Endodermal cell (in vitro differentiated cells): Measurements from ENCODE around the gene CDH8. TPM values are rescaled to one million over a fixed set of nuclear protein-coding genes. Genes with fewer than 3 reads are reported as not detected.

Source experiments
- DNase-seq: peaks from one replicate; pipeline ENCODE4 v3.0.0-alpha.2; 2017
- H3K27ac ChIP-seq: 2 replicates; pipeline ENCODE4 v1.5.1; 2013; ENCODE audit warnings: mild to moderate bottlenecking, low read depth, low read length, moderate library complexity
- H3K27me3 ChIP-seq: 2 replicates; pipeline ENCODE4 v1.6.1; 2013; ENCODE audit warnings: mild to moderate bottlenecking, low read length, moderate library complexity; ENCODE audit not compliant: insufficient read depth, control insufficient read depth, poor library complexity, severe bottlenecking
- H3K36me3 ChIP-seq: 2 replicates; pipeline ENCODE4 v1.7.0; 2013; ENCODE audit warnings: mild to moderate bottlenecking, low read length, moderate library complexity; ENCODE audit not compliant: control insufficient read depth, insufficient read depth
- H3K4me1 ChIP-seq: one replicate; pipeline ENCODE4 v1.7.0; 2013; ENCODE audit warnings: low read length; ENCODE audit not compliant: control insufficient read depth, insufficient read depth
- H3K4me3 ChIP-seq: 2 replicates; pipeline ENCODE4 v1.5.1; 2013; ENCODE audit warnings: mild to moderate bottlenecking, low read length, moderate library complexity
- H3K9ac ChIP-seq: 2 replicates; pipeline ENCODE4 v1.6.1; 2013; ENCODE audit warnings: mild to moderate bottlenecking, low read length, moderate library complexity; ENCODE audit not compliant: poor library complexity, severe bottlenecking; ENCODE audit errors: extremely low read depth
- H3K9me3 ChIP-seq: 2 replicates; pipeline ENCODE4 v1.6.1; 2013; ENCODE audit warnings: mild to moderate bottlenecking, low read length, moderate library complexity; ENCODE audit not compliant: control insufficient read depth
- H3K27ac Mint-ChIP-seq: 2 replicates; pipeline ENCODE4 v1.8.0; 2020; ENCODE audit warnings: mixed read lengths
- H3K27me3 Mint-ChIP-seq: 2 replicates; pipeline ENCODE4 v1.8.0; 2021; ENCODE audit warnings: mild to moderate bottlenecking, mixed read lengths; ENCODE audit not compliant: insufficient read depth
- H3K36me3 Mint-ChIP-seq: 2 replicates; pipeline ENCODE4 v1.8.0; 2020; ENCODE audit warnings: low read depth, mixed read lengths
- H3K4me1 Mint-ChIP-seq: 2 replicates; pipeline ENCODE4 v1.8.0; 2020; ENCODE audit warnings: mixed read lengths
- H3K4me3 Mint-ChIP-seq: 2 replicates; pipeline ENCODE4 v1.8.0; 2020; ENCODE audit warnings: mild to moderate bottlenecking, moderate library complexity, mixed read lengths
- H3K9me3 Mint-ChIP-seq: 2 replicates; pipeline ENCODE4 v1.8.0; 2020; ENCODE audit warnings: mild to moderate bottlenecking, mixed read lengths
- WGBS, 2 experiments: methylation state at CpG; one replicate each; pipeline versions ENCODE4 v1.1.5 to v1.1.7; 2013; ENCODE audit warnings: missing lambda C conversion rate in 2 of 2, mixed read lengths in 1 of 2; ENCODE audit not compliant: insufficient coverage in 1 of 2, insufficient read length in 1 of 2; 5-methylcytosine and 5-hydroxymethylcytosine counted together
- total RNA-seq, 2 donors: library from RNA; stranded (reverse); fragmentation: NEBNext Ultra II Directional in 1 of 2; extraction: Animal tissue kit (Norgen Biotek cat#: 25700) in 1 of 2; gene quantifications; 2 replicates in 1 of 2; 3 replicates in 1 of 2; pipeline ENCODE4 v1.2.1, GENCODE V29; 2021
- TF ChIP-seq, protein P1 (sequence below): fragments of 200-600 bp; sonication (generic); conservative IDR thresholded peaks from 2 replicates; pipeline ENCODE4 v1.5.0; 2021; ENCODE audit warnings: antibody characterized with exemption, mild to moderate bottlenecking

CDH8 gene
- total RNA-seq, 2 donors from 2014 or later: 13.9 to 27.2 TPM

DNA sequence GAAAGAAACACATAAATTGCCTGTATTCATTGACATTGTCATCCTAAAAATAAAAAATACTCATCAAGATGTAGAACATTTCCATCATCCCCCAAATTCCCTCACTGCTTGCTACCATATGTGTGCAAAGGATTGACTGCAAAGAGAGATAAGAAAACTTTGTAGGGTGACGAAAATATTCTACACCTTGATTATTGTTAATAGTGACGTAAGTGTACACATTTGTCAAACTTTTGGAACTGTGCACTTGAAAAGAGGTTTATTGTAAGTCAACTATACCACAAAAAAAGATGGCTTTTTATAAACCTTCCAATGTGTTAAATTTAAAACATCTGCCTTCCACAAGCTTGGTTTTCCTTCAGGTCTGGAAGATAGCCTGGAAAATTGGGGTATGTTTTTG lies 359.5 kb downstream of the CDH8 start:
- TF ChIP-seq, protein P1, sequence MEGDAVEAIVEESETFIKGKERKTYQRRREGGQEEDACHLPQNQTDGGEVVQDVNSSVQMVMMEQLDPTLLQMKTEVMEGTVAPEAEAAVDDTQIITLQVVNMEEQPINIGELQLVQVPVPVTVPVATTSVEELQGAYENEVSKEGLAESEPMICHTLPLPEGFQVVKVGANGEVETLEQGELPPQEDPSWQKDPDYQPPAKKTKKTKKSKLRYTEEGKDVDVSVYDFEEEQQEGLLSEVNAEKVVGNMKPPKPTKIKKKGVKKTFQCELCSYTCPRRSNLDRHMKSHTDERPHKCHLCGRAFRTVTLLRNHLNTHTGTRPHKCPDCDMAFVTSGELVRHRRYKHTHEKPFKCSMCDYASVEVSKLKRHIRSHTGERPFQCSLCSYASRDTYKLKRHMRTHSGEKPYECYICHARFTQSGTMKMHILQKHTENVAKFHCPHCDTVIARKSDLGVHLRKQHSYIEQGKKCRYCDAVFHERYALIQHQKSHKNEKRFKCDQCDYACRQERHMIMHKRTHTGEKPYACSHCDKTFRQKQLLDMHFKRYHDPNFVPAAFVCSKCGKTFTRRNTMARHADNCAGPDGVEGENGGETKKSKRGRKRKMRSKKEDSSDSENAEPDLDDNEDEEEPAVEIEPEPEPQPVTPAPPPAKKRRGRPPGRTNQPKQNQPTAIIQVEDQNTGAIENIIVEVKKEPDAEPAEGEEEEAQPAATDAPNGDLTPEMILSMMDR: no peak
- no peak overlapping the region for H3K27ac ChIP-seq
- WGBS, 2 experiments: 93% methylated on average over 2 of the region's 2 CpGs; no CpG with 5 or more reads in 1 of the 2 experiments

DNA sequence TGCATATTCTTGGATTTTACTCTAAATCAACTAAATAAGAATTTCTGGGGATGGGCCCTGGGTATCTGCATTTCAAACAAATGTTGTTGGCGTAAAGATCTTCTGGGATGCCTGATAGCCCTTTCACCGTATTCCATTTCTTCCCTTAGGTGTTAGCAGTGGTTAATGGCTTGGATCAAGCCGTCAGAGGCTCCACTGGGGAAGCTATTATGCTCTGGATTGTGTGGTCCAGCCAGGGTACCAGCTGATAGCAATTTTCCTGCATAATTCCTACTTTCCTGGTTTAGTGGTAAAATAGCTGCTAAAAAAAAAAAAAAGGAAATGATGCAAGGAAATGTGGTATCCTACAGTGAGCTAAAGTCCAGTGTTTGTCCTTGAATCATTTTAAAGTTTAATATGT lies 365.1 kb downstream of the CDH8 start:
- Histone ChIP-seq H3K9me3 (no peaks in the 10 kb centered on the region), H3K36me3 (no peaks in the 10 kb centered on the region), H3K27ac (no peak overlapping the region), H3K4me1 (no peaks in the 10 kb centered on the region), H3K9ac (no peak overlapping the region), H3K27me3 (no peaks in the 10 kb centered on the region), H3K4me3 (no peak overlapping the region)
- no peak for DNase-seq
- H3K4me1 Mint-ChIP-seq: no peaks in the 10 kb centered on the region
- H3K4me3 Mint-ChIP-seq: no peak overlapping the region
- H3K36me3 Mint-ChIP-seq: no peaks in the 10 kb centered on the region
- H3K27ac Mint-ChIP-seq: no peak overlapping the region
- TF ChIP-seq, protein P1: no peak
- 90 to 91% methylated on average over 3 of the region's 3 CpGs for WGBS, 2 experiments
- no peaks in the 10 kb centered on the region for H3K27me3 Mint-ChIP-seq
- peaks cover 4% of the 10 kb centered on the region for H3K9me3 Mint-ChIP-seq

More for the DNA sequence above, 359.5 kb downstream of the CDH8 start:
- Mint-ChIP-seq H3K9me3 (peaks cover 4% of the 10 kb centered on the region), H3K36me3 (no peaks in the 10 kb centered on the region), H3K4me3 (no peak overlapping the region), H3K4me1 (peaks cover 7% of the 10 kb centered on the region), H3K27ac (no peak overlapping the region), H3K27me3 (no peaks in the 10 kb centered on the region)
- no peaks in the 10 kb centered on the region for H3K9me3 ChIP-seq
- H3K4me3 ChIP-seq: no peak overlapping the region
- peaks cover 4% of the 10 kb centered on the region for H3K4me1 ChIP-seq
- no peaks in the 10 kb centered on the region for H3K36me3 ChIP-seq
- DNase-seq: no peak
- no peaks in the 10 kb centered on the region for H3K27me3 ChIP-seq
- no peak overlapping the region for H3K9ac ChIP-seq

DNA sequence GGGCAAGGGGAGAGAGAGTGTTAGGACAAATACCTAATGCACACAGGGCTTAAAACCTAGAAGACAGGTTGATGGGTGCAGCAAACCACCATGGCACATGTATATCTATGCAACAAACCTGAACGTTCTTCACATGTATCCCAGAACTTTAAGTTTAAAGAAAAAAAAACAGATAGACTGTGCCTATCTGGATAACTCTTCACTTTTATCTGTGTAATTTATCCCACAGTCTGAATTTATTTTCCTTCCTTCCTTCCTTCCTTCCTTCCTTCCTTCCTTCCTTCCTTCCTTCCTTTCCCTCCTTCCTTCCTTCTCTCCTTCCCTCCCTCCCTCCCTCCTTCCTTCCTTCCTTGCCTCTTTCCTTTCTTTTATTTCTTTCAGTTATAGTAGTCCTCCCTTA lies 370.7 kb downstream of the CDH8 start:
- DNase-seq: no peak
- WGBS, 2 experiments: 92% methylated on average over 1 of the region's 1 CpG; no CpG with 5 or more reads in 1 of the 2 experiments
- Mint-ChIP-seq H3K36me3 (no peaks in the 10 kb centered on the region), H3K27me3 (no peaks in the 10 kb centered on the region), H3K9me3 (no peaks in the 10 kb centered on the region), H3K4me1 (no peaks in the 10 kb centered on the region), H3K27ac (no peak overlapping the region), H3K4me3 (no peak overlapping the region)
- Histone ChIP-seq H3K27me3 (no peaks in the 10 kb centered on the region), H3K36me3 (no peaks in the 10 kb centered on the region), H3K9me3 (no peaks in the 10 kb centered on the region), H3K27ac (no peak overlapping the region), H3K4me3 (no peak overlapping the region), H3K9ac (no peak overlapping the region), H3K4me1 (no peaks in the 10 kb centered on the region)
- TF ChIP-seq, protein P1: no peak
